GM12878 (cell line): ENCODE results near the gene MMP24. TPM values are rescaled to one million over a fixed set of nuclear protein-coding genes. Genes with fewer than 3 reads are reported as not detected.

Source experiments
- ATAC-seq: fragments of 200-7000 bp; cut with Tn5 transposase; 3 replicates; pipeline ENCODE4 v1.9.1; 2020; ENCODE audit warnings: mild to moderate bottlenecking, moderate library complexity
- BruUV-seq: library from RNA; stranded (reverse); fragments of 400-500 nt; replicated peaks from 2 replicates; lab custom pipeline; 2021; lab: Mats Ljungman, UMichigan
- CTCF ChIA-PET: fragments of 300-600 bp; sonication (Branson Sonifier 250); formaldehyde crosslinking; extraction: SDS; loops from one replicate; lab custom pipeline; 2021; ENCODE audit warnings: inconsistent platforms; lab: Yijun Ruan, JAX
- POLR2A ChIA-PET: fragments of 350-600 bp; formaldehyde crosslinking; extraction: SDS; loops from one replicate; lab custom pipeline; 2021; ENCODE audit warnings: inconsistent platforms; lab: Charles Lee
- RAD21 ChIA-PET: fragments of 300-600 bp; sonication (Branson Sonifier 250); formaldehyde crosslinking; loops from one replicate; lab custom pipeline; 2023; ENCODE audit warnings: antibody characterized with exemption; ENCODE audit not compliant: unreplicated experiment; lab: Charles Lee
- SMC1A ChIA-PET: fragments of 300-600 bp; sonication (Branson Sonifier 250); formaldehyde crosslinking; loops from one replicate; lab custom pipeline; 2023; ENCODE audit not compliant: unreplicated experiment, uncharacterized antibody; lab: Charles Lee
- DNase-seq: peaks from one replicate; pipeline ENCODE4 v3.0.0-alpha.2; 2011; ENCODE audit warnings: low read depth, low spot score
- FAIRE-seq: peaks from 3 replicates; lab custom pipeline; 2011; peaks lifted over from hg19 to GRCh38; lab: Jason Lieb, UNC
- H2AFZ ChIP-seq: 2 replicates; pipeline ENCODE4 v1.6.0; 2011; ENCODE audit warnings: low read depth, low read length, control low read depth; ENCODE audit not compliant: control insufficient read depth
- H3K27ac ChIP-seq: 2 replicates; pipeline ENCODE4 v1.5.1; 2011; ENCODE audit warnings: control low read depth; ENCODE audit not compliant: control insufficient read depth, insufficient read depth
- H3K27me3 ChIP-seq, 2 experiments: replicated peaks in 1 of 2; 2 replicates each; pipeline versions ENCODE4 v1.6.0 to v1.6.1; 2011; ENCODE audit warnings: low read length in 1 of 2; ENCODE audit not compliant: control insufficient read depth in 2 of 2, insufficient read depth in 2 of 2
- H3K36me3 ChIP-seq, 2 experiments: 2 replicates each; pipeline ENCODE4 v1.5.1; 2011; ENCODE audit warnings: low read length in 1 of 2; ENCODE audit not compliant: control insufficient read depth in 2 of 2, insufficient read depth in 2 of 2
- H3K4me1 ChIP-seq: 2 replicates; pipeline ENCODE4 v1.6.1; 2011; ENCODE audit warnings: mild to moderate bottlenecking, low read length, moderate library complexity, mixed read lengths; ENCODE audit not compliant: control insufficient read depth, insufficient read depth
- H3K4me2 ChIP-seq: 2 replicates; pipeline ENCODE4 v1.6.0; 2011; ENCODE audit warnings: control low read depth; ENCODE audit not compliant: control insufficient read depth, insufficient read depth
- H3K4me3 ChIP-seq: fragments of 200-600 bp; sonication (generic); 2 replicates; pipeline ENCODE4 v1.5.1; 2016
- H3K79me2 ChIP-seq: 2 replicates; pipeline ENCODE4 v1.6.0; 2011; ENCODE audit warnings: low read length; ENCODE audit not compliant: control insufficient read depth, insufficient read depth
- H3K9ac ChIP-seq: 2 replicates; pipeline ENCODE4 v1.8.0; 2011; ENCODE audit warnings: low read length, control low read depth, mixed read lengths; ENCODE audit not compliant: control insufficient read depth, insufficient read depth
- H3K9me3 ChIP-seq: replicated peaks from 3 replicates; pipeline ENCODE4 v1.5.1; 2011; ENCODE audit warnings: mild to moderate bottlenecking, low read length; ENCODE audit not compliant: control insufficient read depth, insufficient read depth
- H4K20me1 ChIP-seq: 2 replicates; pipeline ENCODE4 v1.6.0; 2011; ENCODE audit not compliant: control insufficient read depth, insufficient read depth
- CEBPB ChIP-seq, 2 experiments: fragments of 150-350 bp in 1 of 2; IDR thresholded peaks; 2 replicates each; pipeline ENCODE4 v1.6.1; 2012 to 2014; ENCODE audit warnings: low read depth in 2 of 2, low read length in 2 of 2, borderline replicate concordance in 1 of 2, inconsistent platforms in 1 of 2
- CREB1 ChIP-seq: IDR thresholded peaks from 2 replicates; pipeline ENCODE4 v1.6.1; 2012; ENCODE audit warnings: low read depth, mild to moderate bottlenecking, inconsistent platforms
- EGR1 ChIP-seq, 2 experiments: IDR thresholded peaks; 1 replicate in 1 of 2; 2 replicates in 1 of 2; pipeline ENCODE4 v1.6.1; 2011 to 2012; ENCODE audit warnings: low read depth in 2 of 2, low read length in 2 of 2, borderline replicate concordance in 1 of 2, mild to moderate bottlenecking in 1 of 2, moderate library complexity in 1 of 2
- JUNB ChIP-seq: IDR thresholded peaks from 2 replicates; pipeline ENCODE4 v1.6.1; 2016; ENCODE audit warnings: antibody characterized with exemption, mild to moderate bottlenecking
- MYB ChIP-seq: fragments of 150-350 bp; IDR thresholded peaks from 2 replicates; pipeline ENCODE4 v1.6.1; 2014; ENCODE audit warnings: mild to moderate bottlenecking, low read depth, low read length, borderline replicate concordance
- RFX5 ChIP-seq: IDR thresholded peaks from 2 replicates; pipeline ENCODE4 v1.6.1; 2011; ENCODE audit warnings: low read depth, low read length, improper control_type of control experiment
- SREBF2 ChIP-seq: IDR thresholded peaks from 2 replicates; pipeline ENCODE4 v1.6.1; 2012; ENCODE audit warnings: mild to moderate bottlenecking, low read length
- USF1 ChIP-seq: IDR thresholded peaks from 2 replicates; pipeline ENCODE4 v1.6.1; 2011; ENCODE audit warnings: borderline replicate concordance, low read depth, mild to moderate bottlenecking, moderate library complexity, mixed read lengths, low read length; ENCODE audit not compliant: insufficient read depth; ENCODE audit errors: extremely low read length
- USF2 ChIP-seq: IDR thresholded peaks from 2 replicates; pipeline ENCODE4 v1.6.1; 2011; ENCODE audit warnings: low read depth, low read length, improper control_type of control experiment, borderline replicate concordance
- YBX1 ChIP-seq: fragments of 450-650 bp; IDR thresholded peaks from 2 replicates; pipeline ENCODE4 v1.6.1; 2016; ENCODE audit warnings: antibody characterized with exemption
- WGBS: methylation state at CpG from one replicate; pipeline ENCODE4 v1.1.6; 2016; ENCODE audit warnings: low lambda C conversion rate; ENCODE audit not compliant: insufficient replicate concordance, insufficient coverage; ENCODE audit errors: missing lambda C conversion rate; 5-methylcytosine and 5-hydroxymethylcytosine counted together
- in situ Hi-C: fragments of 300-500 bp; cut with MboI; formaldehyde crosslinking; loops from 9 replicates; pipeline ENCODE4 v1.14.3; 2018; ENCODE audit warnings: mixed read lengths
- intact Hi-C: fragments of 100-400 bp; cut with micrococcal nuclease; formaldehyde crosslinking; loops from one replicate; pipeline ENCODE4 v1.14.2; 2022; ENCODE audit not compliant: unreplicated experiment
- polyA plus RNA-seq, 11 experiments: library from polyadenylated mRNA; depleted of rRNA in 4 of 11; unstranded in 6 of 11; stranded (reverse) in 5 of 11; fragments of >200 nt; fragmentation: Nextera tagmentation in 4 of 11; fragmentation: Illumina TruSeq in 1 of 11; extraction: Ambion mirVana in 4 of 11; extraction: Trizol in 1 of 11; gene quantifications; 1 replicate in 1 of 11; 2 replicates in 10 of 11; pipeline versions ENCODE4 v1.2.1 to v1.2.3, GENCODE V29; 2011 to 2016; ENCODE audit warnings: inconsistent platforms in 2 of 11, missing spikeins in 2 of 11, low read depth in 1 of 11
- total RNA-seq, 4 experiments: library from RNA; depleted of rRNA in 3 of 4; stranded (reverse); fragments of >200 nt in 3 of 4; fragmentation: Illumina TruSeq in 1 of 4; extraction: Trizol in 1 of 4; gene quantifications; 2 replicates each; pipeline versions ENCODE4 v1.2.1 to v1.2.3, GENCODE V29; 2013 to 2021

Gene MMP24
- total and polyA plus RNA-seq, 10 of the 15 experiments (the other 5 are each of a cell fraction or from before 2014, with no cell fraction given): 0.01 to 0.11 (median 0.04) TPM; not detected in 5

- TF ChIP-seq CREB1 (no peak), SREBF2 (no peak), JUNB (no peak), EGR1 (IDR thresholded peaks at IDR 0.05; ENCODE audit: borderline replicate concordance in 1 of 2, low read depth in 2 of 2, low read length in 2 of 2) (no peak), YBX1 (no peak), USF2 (no peak)
These were observed 2.5 kb upstream of the MMP24 start (continued) for GRCh38 chr20:35223941-35224340.

- H4K20me1 ChIP-seq: no peaks in the 10 kb centered on the region
- 68% methylated on average over 5 of the region's 5 CpGs for WGBS
- in situ Hi-C loops (no loop called here), intact Hi-C loops (no loop called here)
- no peak overlapping the region for H3K4me2 ChIP-seq
- H3K4me1 ChIP-seq: no peaks in the 10 kb centered on the region
- SMC1A ChIA-PET: no interaction called here
- H3K27ac ChIP-seq: no peak overlapping the region
- H3K36me3 ChIP-seq: no peaks in the 10 kb centered on the region
- peaks cover 5 to 22% of the 10 kb centered on the region in 2 experiments for H3K27me3 ChIP-seq
- H3K4me3 ChIP-seq: no peak overlapping the region
- no peak overlapping the region for H3K9ac ChIP-seq
- DNase-seq: no peak
- no peak for ATAC-seq
- POLR2A ChIA-PET: no interaction called here
- H3K79me2 ChIP-seq: no peaks in the 10 kb centered on the region
- no peak overlapping the region for H2AFZ ChIP-seq
- TF ChIP-seq MYB (no peak), RFX5 (no peak), USF1 (no peak), CEBPB (IDR thresholded peaks at IDR 0.05; ENCODE audit: borderline replicate concordance in 1 of 2, low read depth in 2 of 2, low read length in 2 of 2) (no peak)
- H3K9me3 ChIP-seq: no peaks in the 10 kb centered on the region
- BruUV-seq: no TSS peak
- FAIRE-seq: no peak
- CTCF ChIA-PET: no interaction called here
- RAD21 ChIA-PET: no interaction called here
These were observed 2.0 kb upstream of the MMP24 start for GRCh38 chr20:35224536-35224935.
